ENCODE results near the gene TEAD2. TPM values are rescaled to one million over a fixed set of nuclear protein-coding genes. Genes with fewer than 3 reads are reported as not detected.

Gene TEAD2
- total and polyA plus RNA-seq, 9 of the 15 experiments (the other 6 are each of a cell fraction or from before 2014, with no cell fraction given) = 1.6 to 27.0 (median 13.9) TPM

DNA sequence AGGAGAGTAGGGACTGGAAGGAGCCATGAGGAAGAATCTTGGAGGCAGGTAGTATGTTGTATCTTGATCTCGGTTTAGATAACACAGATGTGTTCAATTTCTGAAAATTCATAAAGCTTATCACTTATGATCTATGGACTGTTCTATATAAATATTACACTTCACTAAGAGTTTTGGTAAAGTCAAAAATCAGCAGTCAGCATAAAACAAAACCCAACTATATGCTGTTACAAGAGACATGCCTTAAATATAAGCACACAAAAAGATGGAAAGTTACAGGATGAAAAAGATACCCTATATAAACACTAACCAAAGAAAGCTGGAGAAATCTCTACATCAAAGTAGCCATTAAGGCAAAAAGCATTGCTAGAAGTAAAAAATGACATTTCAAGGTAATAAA lies 21.4 kb upstream of the TEAD2 start (continued):
- TF ChIP-seq ZNF512 (tag; IDR thresholded peaks at IDR 0.05) = no peak
- no peak for TF ChIP-seq ZBTB12 (CRISPR knock-in tag; IDR thresholded peaks at IDR 0.05)
- TF ChIP-seq C11orf30 (IDR thresholded peaks at IDR 0.05; ENCODE audit: low read depth) = peak; percentile 80
- TF ChIP-seq MGA (IDR thresholded peaks at IDR 0.05) = no peak
- no peak for TF ChIP-seq CBFA2T3 (IDR thresholded peaks at IDR 0.05)
- no peak for TF ChIP-seq TFAM (CRISPR knock-in tag; conservative IDR thresholded peaks at IDR 0.05)
- TF ChIP-seq MAFK (IDR thresholded peaks at IDR 0.05; ENCODE audit: low read length) = peak; percentile 57
- no peak for TF ChIP-seq MXD1 (CRISPR knock-in tag; IDR thresholded peaks at IDR 0.05; ENCODE audit: borderline replicate concordance, poor library complexity, severe bottlenecking)
- TF ChIP-seq, protein P1, sequence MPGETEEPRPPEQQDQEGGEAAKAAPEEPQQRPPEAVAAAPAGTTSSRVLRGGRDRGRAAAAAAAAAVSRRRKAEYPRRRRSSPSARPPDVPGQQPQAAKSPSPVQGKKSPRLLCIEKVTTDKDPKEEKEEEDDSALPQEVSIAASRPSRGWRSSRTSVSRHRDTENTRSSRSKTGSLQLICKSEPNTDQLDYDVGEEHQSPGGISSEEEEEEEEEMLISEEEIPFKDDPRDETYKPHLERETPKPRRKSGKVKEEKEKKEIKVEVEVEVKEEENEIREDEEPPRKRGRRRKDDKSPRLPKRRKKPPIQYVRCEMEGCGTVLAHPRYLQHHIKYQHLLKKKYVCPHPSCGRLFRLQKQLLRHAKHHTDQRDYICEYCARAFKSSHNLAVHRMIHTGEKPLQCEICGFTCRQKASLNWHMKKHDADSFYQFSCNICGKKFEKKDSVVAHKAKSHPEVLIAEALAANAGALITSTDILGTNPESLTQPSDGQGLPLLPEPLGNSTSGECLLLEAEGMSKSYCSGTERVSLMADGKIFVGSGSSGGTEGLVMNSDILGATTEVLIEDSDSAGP (CRISPR knock-in tag; IDR thresholded peaks at IDR 0.05) = no peak
- TF ChIP-seq MTA2 (IDR thresholded peaks at IDR 0.05; ENCODE audit: low read depth) = no peak
- TF ChIP-seq SRSF7 (optimal IDR thresholded peaks at IDR 0.05; ENCODE audit: low read depth, low read length) = no peak
- no peak for TF ChIP-seq TCF3 (CRISPR knock-in tag; IDR thresholded peaks at IDR 0.05)
- no peak for TF ChIP-seq NFIC (IDR thresholded peaks at IDR 0.05)

Measured in K562 (cell line).